Metanephros (tissue), 1 donor: ENCODE measurements around the gene AGO3. TPM values are rescaled to one million over a fixed set of nuclear protein-coding genes. Genes with fewer than 3 reads are reported as not detected.

ENCODE experiments used
- total RNA-seq: library from RNA; depleted of rRNA; stranded (reverse); fragments of >200 nt; gene quantifications from one replicate; pipeline ENCODE4 v1.2.3, GENCODE V29; 2014

AGO3 gene
- 33.2 TPM for total RNA-seq

DNA sequence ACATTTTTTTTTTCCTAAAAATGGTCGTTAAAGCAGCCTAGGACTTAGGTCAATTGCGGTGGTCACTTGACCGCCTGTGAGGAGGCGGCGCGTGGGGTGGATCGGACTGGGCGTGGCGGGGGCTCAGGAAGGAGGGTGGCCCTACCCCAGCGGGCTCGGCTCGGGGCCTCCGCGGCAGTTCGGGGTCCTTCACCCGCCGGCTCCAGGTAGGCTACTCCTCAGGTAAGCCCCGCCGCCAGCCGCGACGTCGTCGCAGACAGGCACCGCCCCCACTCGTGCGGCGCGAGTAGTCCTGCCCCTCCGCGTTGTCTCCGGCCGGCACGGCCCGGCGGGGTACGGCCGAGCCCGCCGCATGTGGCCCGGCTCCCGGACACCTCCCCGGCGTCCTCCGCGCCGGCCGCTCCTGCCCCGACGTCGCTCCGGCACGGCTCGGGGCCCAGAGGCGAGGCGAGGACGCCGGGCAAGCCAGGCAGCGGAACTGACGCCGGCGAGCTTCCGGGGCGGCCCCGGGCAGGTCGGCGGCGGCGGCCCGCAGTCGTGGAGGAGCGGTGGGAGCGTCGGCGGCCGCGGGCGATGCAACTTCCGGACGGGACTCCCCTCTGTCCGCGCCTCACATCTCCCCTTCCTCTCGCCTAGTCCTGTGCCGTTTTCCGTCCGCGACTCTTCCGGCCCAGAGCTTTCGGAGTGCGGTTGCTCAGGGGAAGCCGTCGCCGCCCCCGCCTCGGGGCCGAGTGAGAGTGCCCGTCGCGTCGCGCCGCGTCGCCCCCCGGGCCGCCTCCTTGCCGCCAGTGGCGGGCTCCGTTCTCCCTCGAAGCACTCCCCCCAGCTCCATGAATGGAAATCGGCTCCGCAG, at the start of gene AGO3:
AGO3 (plus strand) TSS at position 513 of the 853 bp plus-strand sequence; CDS start at position 835, 322 bp downstream.

DNA sequence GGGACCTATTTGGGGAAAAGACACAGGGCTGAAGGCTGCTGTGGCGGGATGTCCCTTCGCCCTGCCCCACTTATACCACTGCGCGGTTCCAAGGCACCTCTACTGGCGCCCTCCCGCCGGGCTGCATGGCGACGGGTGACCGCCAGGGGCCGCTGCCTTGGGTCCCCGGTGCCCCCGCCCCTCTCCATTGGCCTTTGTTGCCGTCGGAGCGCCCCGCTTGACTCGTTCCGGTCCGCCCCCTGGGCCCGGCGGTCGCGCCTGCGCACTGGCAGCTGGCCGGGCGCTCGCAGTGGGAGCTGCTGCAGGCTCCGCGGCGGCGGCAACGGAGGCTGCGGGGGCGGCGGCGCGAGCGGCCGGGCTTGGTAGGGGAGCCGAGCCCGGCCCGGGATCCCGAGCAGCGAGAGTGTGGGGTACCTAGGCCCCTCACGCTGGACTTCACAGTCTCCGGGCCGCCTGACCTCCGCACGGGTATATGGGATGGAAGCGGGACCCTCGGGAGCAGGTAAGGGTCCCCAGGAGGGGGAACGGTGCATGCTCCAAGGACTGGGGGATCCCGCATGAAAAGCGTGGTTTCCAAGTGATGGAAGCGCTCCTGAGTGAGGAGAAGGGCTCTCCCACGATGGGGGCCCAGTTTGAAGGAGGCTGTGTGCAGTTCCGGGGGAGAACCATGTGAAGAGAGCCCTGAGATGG, 47.8 kb upstream of the AGO3 start, which contains the start of gene AGO1:
AGO1 (plus strand) TSS at position 265 of the 690 bp plus-strand sequence; CDS start at position 478, 213 bp downstream.

DNA sequence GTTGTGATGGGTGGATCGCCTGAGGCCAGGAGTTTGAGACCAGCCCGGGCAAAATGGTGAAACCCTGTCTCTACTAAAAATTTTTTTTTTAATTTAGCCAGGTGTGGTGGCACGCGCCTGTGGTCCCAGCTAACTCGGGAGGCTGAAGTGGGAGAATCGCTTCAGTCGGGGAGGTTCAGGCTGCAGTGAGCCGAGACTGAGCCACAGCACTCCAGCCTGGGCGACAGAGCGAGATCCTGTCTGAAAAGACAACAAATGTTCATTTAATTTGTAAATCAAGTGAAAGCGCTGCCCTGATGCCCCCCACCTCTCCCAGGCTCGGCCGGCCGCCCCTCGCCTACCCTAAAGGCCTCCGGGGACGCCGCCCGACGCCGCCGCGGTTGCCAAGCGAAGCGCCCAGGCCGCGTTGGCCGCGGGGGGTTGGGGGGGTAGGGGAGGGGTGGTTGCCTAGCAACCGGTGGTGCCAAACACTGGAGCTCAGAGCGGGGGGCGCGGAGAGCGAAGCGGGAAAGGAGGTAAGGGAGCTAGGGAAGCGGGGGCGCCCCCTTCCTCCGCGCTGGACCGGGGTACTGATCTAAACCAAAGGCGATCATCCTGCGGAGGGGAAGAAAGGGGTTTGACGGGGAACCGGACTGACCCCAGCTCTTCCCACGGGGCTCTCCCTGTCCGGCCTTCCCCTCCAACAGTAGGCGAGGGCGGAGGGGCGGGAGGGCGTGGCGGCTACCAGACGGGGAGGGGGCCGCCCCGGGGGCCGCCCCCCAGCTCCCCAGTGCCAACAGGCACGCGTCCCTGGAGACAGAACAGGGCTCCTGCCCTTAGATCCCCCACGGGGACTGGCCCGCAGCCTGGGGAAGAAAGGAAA, 153.0 kb downstream of the AGO3 start, which contains the start of gene TEKT2:
TEKT2 (plus strand) TSS at position 460 of the 862 bp plus-strand sequence. CDS start 828 bp downstream, outside the sequence.

GRCh38 chr1:36088577-36089392, 157.9 kb downstream of the AGO3 start, which contains the start of gene ADPRS:
TSS of gene ADPRS (plus strand) at chr1:36088892. CDS start at chr1:36088905, 13 bp downstream.

Other genes with a start within 250 kb of the AGO3 start
- gene C1orf216, start 212.2 kb upstream of the AGO3 start, total RNA-seq = 5.8 TPM
- 5.1 TPM for gene CLSPN, start 161.1 kb upstream of the AGO3 start, total RNA-seq
- gene AGO4, start 123.1 kb upstream of the AGO3 start, total RNA-seq = 30.5 TPM
- 19.0 TPM for gene AGO1, start 47.9 kb upstream of the AGO3 start, total RNA-seq
- 5.0 TPM for gene TEKT2, start 153.0 kb downstream of the AGO3 start, total RNA-seq
- gene ADPRS, start 157.8 kb downstream of the AGO3 start, total RNA-seq = 30.0 TPM
- gene COL8A2, start 194.1 kb downstream of the AGO3 start, total RNA-seq = 3.7 TPM
- 42.7 TPM for gene TRAPPC3, start 218.4 kb downstream of the AGO3 start, total RNA-seq
- gene MAP7D1, start 225.1 kb downstream of the AGO3 start, total RNA-seq = 45.6 TPM